Suprapubic skin (tissue), 4 donors: Measurements from ENCODE around the gene PHKA1. TPM values are rescaled to one million over a fixed set of nuclear protein-coding genes. Genes with fewer than 3 reads are reported as not detected.

Source experiments
- DNase-seq, 2 donors: peaks; one replicate each; pipeline ENCODE4 v3.0.0-alpha.2; 2019; ENCODE audit warnings: low spot score in 2 of 2
- H3K27ac ChIP-seq: fragments of 200-600 bp; sonication (generic); one replicate; pipeline ENCODE4 v1.5.1; 2019
- H3K27me3 ChIP-seq: fragments of 200-600 bp; sonication (generic); one replicate; pipeline ENCODE4 v1.5.1; 2019
- H3K36me3 ChIP-seq: fragments of 200-600 bp; sonication (generic); one replicate; pipeline ENCODE4 v1.5.1; 2019
- H3K4me1 ChIP-seq: fragments of 200-600 bp; sonication (generic); one replicate; pipeline ENCODE4 v1.5.1; 2019
- H3K4me3 ChIP-seq: fragments of 200-600 bp; sonication (generic); one replicate; pipeline ENCODE4 v1.5.1; 2019; ENCODE audit warnings: mild to moderate bottlenecking
- H3K9me3 ChIP-seq: fragments of 200-600 bp; sonication (generic); one replicate; pipeline ENCODE4 v1.5.1; 2019
- CTCF ChIP-seq, 2 donors: fragments of 200-600 bp in 1 of 2; fragments of 450-650 bp in 1 of 2; sonication (generic) in 1 of 2; IDR thresholded peaks; one replicate each; pipeline ENCODE4 v1.5.1; 2016 to 2019; ENCODE audit warnings: antibody characterized with exemption in 2 of 2, mild to moderate bottlenecking in 1 of 2, moderate library complexity in 1 of 2
- EP300 ChIP-seq: sonication (generic); formaldehyde crosslinking; IDR thresholded peaks from one replicate; pipeline ENCODE4 v1.6.1; 2017; ENCODE audit warnings: antibody characterized with exemption
- POLR2A ChIP-seq, 2 donors: fragments of 450-650 bp; IDR thresholded peaks; one replicate each; pipeline ENCODE4 v1.6.1; 2017; ENCODE audit warnings: antibody characterized with exemption in 2 of 2, mild to moderate bottlenecking in 2 of 2, moderate library complexity in 2 of 2
- POLR2AphosphoS5 ChIP-seq, 3 donors: sonication (generic); formaldehyde crosslinking; IDR thresholded peaks; one replicate each; pipeline ENCODE4 v1.6.1; 2017; ENCODE audit warnings: antibody characterized with exemption in 3 of 3
- WGBS: methylation state at CpG from one replicate; pipeline ENCODE4 v1.1.5; 2018; 5-methylcytosine and 5-hydroxymethylcytosine counted together
- total RNA-seq, 4 donors: library from RNA; depleted of rRNA; stranded (reverse); fragments of >200 nt; gene quantifications; one replicate each; pipeline ENCODE4 v1.1.0, GENCODE V29; 2016

The PHKA1 gene
- total RNA-seq, 4 donors from 2014 or later: 2.9 to 4.3 (median 4.0) TPM

DNA sequence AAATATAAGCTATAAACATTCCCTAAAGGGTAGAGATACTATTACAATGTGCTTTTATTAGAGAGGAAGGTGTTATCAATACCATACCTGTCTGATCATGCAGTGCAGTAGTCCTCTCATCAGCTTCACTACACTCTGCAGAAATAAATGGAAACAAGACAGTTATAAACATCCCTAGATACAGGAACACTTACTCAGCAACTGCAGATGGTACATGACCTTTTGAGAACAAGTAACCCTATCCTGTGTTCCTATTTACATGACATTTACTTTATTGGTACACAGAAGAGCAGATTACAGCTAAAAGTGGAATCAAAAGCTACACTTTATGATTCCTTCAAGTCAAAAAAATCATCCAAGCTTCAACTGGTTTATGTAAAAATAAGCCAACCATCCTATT, 9.0 kb downstream of the PHKA1 start:
- H3K27ac ChIP-seq: no peak overlapping the region
- TF ChIP-seq CTCF (IDR thresholded peaks at IDR 0.05) (no peak), POLR2A (IDR thresholded peaks at IDR 0.05) (no peak)

DNA sequence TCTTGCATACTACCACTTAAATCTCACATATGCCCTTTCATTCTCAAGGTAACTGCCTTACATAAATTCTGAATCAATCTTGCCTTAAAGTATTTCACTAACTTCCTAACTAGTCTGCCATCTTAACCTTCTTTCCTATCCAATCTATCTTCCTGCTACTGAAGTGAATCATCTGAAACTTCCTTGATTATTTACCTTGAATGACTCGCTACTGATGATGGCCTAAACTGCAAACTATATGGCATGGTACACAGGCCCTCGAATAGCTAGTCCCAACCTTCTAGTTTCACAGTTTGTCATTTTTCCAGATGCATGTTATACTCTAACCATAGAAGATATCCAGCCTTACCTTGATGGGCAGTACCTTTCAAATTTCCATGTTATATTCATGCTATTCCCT, 19.9 kb downstream of the PHKA1 start:
- no peaks in the 10 kb centered on the region for H3K27me3 ChIP-seq
- no peaks in the 10 kb centered on the region for H3K36me3 ChIP-seq
- no peaks in the 10 kb centered on the region for H3K9me3 ChIP-seq
- no peak for TF ChIP-seq POLR2A (IDR thresholded peaks at IDR 0.05)
- TF ChIP-seq CTCF (IDR thresholded peaks at IDR 0.05): no peak
- no peak for TF ChIP-seq POLR2AphosphoS5 (IDR thresholded peaks at IDR 0.05)
- TF ChIP-seq EP300: no peak
- H3K4me3 ChIP-seq: no peak overlapping the region
- no peaks in the 10 kb centered on the region for H3K4me1 ChIP-seq
- no peak for DNase-seq
- no peak overlapping the region for H3K27ac ChIP-seq
- WGBS: 70% methylated on average over 2 of the region's 2 CpGs

More for the DNA sequence above, 9.0 kb downstream of the PHKA1 start:
- no peaks in the 10 kb centered on the region for H3K4me1 ChIP-seq
- no peaks in the 10 kb centered on the region for H3K36me3 ChIP-seq
- H3K4me3 ChIP-seq: no peak overlapping the region
- H3K27me3 ChIP-seq: no peaks in the 10 kb centered on the region
- H3K9me3 ChIP-seq: no peaks in the 10 kb centered on the region
- DNase-seq: no peak

DNA sequence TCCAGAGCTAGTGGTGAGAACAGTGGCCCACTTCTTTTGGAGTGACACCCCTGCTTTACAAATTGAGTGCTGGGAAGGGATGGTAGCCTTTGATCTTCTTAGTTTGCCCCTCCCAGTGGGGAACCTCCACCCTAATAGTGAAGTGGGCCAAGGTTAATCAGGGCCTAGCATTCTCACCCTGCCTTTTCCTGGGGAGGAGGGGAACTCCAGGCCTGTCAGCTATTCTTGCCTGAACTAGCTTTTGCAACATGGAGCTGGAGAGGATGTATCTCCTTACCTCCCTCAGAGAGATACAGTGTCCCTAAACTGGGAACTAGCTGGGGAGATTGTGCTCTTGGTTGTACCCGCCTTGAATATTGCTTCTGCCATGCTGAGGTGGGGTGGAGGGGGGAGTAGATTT, 20.6 kb downstream of the PHKA1 start:
- H3K4me3 ChIP-seq: no peak overlapping the region
- no peak for TF ChIP-seq CTCF (IDR thresholded peaks at IDR 0.05)
- no peaks in the 10 kb centered on the region for H3K9me3 ChIP-seq
- no peaks in the 10 kb centered on the region for H3K27me3 ChIP-seq
- 50% methylated on average over 1 of the region's 1 CpG for WGBS
- no peaks in the 10 kb centered on the region for H3K36me3 ChIP-seq
- no peak overlapping the region for H3K27ac ChIP-seq
- DNase-seq: no peak
- H3K4me1 ChIP-seq: no peaks in the 10 kb centered on the region

DNA sequence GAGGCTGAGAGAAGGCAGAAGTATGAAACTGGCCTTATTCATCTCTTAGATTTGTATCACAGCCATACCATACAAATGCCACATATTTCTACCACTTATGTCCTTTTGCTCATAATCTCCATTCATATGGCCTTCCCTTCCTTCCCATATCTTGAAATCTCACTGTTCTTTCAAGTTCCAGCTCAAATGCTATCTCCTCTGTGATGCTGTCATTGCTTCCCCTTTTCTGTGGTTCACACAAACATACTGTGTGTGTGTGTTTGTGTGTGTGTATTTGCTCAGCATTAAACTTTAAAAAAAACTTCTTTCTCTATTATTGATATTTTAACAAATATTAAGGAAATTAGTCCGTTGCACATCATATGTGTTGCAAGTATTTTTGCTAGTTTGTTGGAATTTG, 26.7 kb downstream of the PHKA1 start:
- Histone ChIP-seq H3K27ac (no peak overlapping the region), H3K4me1 (no peaks in the 10 kb centered on the region), H3K27me3 (no peaks in the 10 kb centered on the region), H3K9me3 (no peaks in the 10 kb centered on the region), H3K4me3 (no peak overlapping the region), H3K36me3 (no peaks in the 10 kb centered on the region)
- WGBS: 61% methylated on average over 1 of the region's 1 CpG
- no peak for DNase-seq
- TF ChIP-seq CTCF (IDR thresholded peaks at IDR 0.05) (no peak), POLR2AphosphoS5 (IDR thresholded peaks at IDR 0.05) (no peak), POLR2A (IDR thresholded peaks at IDR 0.05) (no peak), EP300 (no peak)

DNA sequence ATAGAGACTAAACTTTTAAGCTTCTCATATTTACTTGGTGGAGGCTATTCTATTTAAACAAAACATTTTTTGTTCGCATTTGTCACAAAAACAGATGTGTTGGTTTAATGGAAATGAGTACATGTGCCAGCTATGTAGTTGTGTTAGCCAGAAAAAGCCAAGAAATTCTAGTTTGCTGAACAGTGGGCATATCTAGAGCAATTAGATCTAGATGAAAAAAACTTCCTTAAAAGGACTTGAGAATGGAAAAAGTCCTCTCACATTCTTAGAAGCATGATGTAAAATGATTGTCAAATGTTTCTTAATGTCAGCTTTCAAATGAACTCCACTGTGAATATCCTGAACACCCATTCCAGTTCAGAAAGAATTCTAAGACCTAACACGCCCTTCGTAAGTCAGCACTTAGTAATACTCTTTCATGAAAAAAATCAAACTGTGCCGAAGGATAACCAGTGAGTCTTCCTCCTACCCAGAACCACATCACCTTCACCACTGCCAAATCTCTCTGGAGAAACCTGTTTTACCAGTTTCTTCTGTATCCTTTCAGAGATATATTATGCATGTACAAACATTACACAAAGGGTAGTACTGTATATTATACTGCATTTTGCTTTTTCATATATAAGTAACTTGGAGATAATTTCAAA, 28.2 kb downstream of the PHKA1 start:
- H3K27ac ChIP-seq: no peak overlapping the region
- 43% methylated on average over 4 of the region's 4 CpGs for WGBS

More for the DNA sequence above, 28.2 kb downstream of the PHKA1 start:
- no peak for DNase-seq
- Histone ChIP-seq H3K27me3 (no peaks in the 10 kb centered on the region), H3K4me1 (no peaks in the 10 kb centered on the region), H3K9me3 (no peaks in the 10 kb centered on the region), H3K36me3 (no peaks in the 10 kb centered on the region), H3K4me3 (no peak overlapping the region)
- TF ChIP-seq POLR2A (IDR thresholded peaks at IDR 0.05): no peak
- no peak for TF ChIP-seq POLR2AphosphoS5 (IDR thresholded peaks at IDR 0.05)
- TF ChIP-seq EP300: no peak
- TF ChIP-seq CTCF (IDR thresholded peaks at IDR 0.05): no peak
